OCI-LY1 (cell line): ENCODE measurements around the gene KIF19.

Experiments
- H2AFZ ChIP-seq: fragments of 200-600 bp; sonication (generic), shearing (Covaris generic); 2 replicates; pipeline ENCODE4 v1.6.0; 2014; ENCODE audit warnings: antibody characterized with exemption, mild to moderate bottlenecking, low read length
- H3F3A ChIP-seq: fragments of 200-600 bp; sonication (generic), shearing (Covaris generic); 2 replicates; pipeline ENCODE4 v1.6.0; 2014; ENCODE audit warnings: mild to moderate bottlenecking, antibody characterized with exemption, low read length, moderate library complexity; ENCODE audit not compliant: insufficient read depth
- H3K27ac ChIP-seq: fragments of 200-600 bp; sonication (generic); 2 replicates; pipeline ENCODE4 v1.5.1; 2014; ENCODE audit warnings: low read length, mixed run types, mild to moderate bottlenecking, low read depth; ENCODE audit not compliant: poor library complexity, severe bottlenecking
- H3K27me3 ChIP-seq: fragments of 200-600 bp; sonication (generic); 2 replicates; pipeline ENCODE4 v1.6.0; 2014; ENCODE audit warnings: antibody characterized with exemption, mild to moderate bottlenecking, low read length, moderate library complexity; ENCODE audit not compliant: insufficient read depth
- H3K36me3 ChIP-seq: fragments of 200-600 bp; sonication (generic); 2 replicates; pipeline ENCODE4 v1.6.1; 2014; ENCODE audit warnings: mild to moderate bottlenecking, antibody characterized with exemption, low read length, moderate library complexity, mixed read lengths; ENCODE audit not compliant: insufficient read depth
- H3K4me1 ChIP-seq: fragments of 200-600 bp; sonication (generic); 2 replicates; pipeline ENCODE4 v1.5.1; 2014; ENCODE audit warnings: mild to moderate bottlenecking, low read length, moderate library complexity; ENCODE audit not compliant: insufficient read depth, severe bottlenecking
- H3K4me2 ChIP-seq: fragments of 200-600 bp; sonication (generic), shearing (Covaris generic); 2 replicates; pipeline ENCODE4 v1.6.1; 2014; ENCODE audit warnings: low read length
- H3K4me3 ChIP-seq: fragments of 200-600 bp; sonication (generic); 2 replicates; pipeline ENCODE4 v1.5.1; 2014; ENCODE audit warnings: low read length, low read depth, mild to moderate bottlenecking, mixed read lengths; ENCODE audit not compliant: poor library complexity, severe bottlenecking
- H3K79me2 ChIP-seq: fragments of 200-600 bp; shearing (Covaris generic); 2 replicates; pipeline ENCODE4 v1.6.1; 2016; ENCODE audit warnings: mixed run types, low read length, mixed read lengths; ENCODE audit not compliant: insufficient read depth
- H3K9ac ChIP-seq: fragments of 200-600 bp; sonication (generic), shearing (Covaris generic); 2 replicates; pipeline ENCODE4 v1.6.1; 2014; ENCODE audit warnings: mild to moderate bottlenecking, low read length, mixed read lengths
- H3K9me2 ChIP-seq: fragments of 200-600 bp; sonication (generic), shearing (Covaris generic); 2 replicates; pipeline ENCODE4 v1.6.1; 2014; ENCODE audit warnings: low read depth, mild to moderate bottlenecking, low read length, mixed read lengths
- H3K9me3 ChIP-seq: fragments of 200-600 bp; shearing (Covaris generic); 2 replicates; pipeline ENCODE4 v1.6.1; 2014; ENCODE audit warnings: low read length, mixed read lengths
- H4K20me1 ChIP-seq: fragments of 200-600 bp; sonication (generic), shearing (Covaris generic); 2 replicates; pipeline ENCODE4 v1.6.0; 2016; ENCODE audit warnings: mild to moderate bottlenecking, low read length; ENCODE audit not compliant: insufficient read depth
- CTCF ChIP-seq: fragments of 200-600 bp; sonication (generic), shearing (Covaris generic); IDR thresholded peaks from 2 replicates; pipeline ENCODE4 v1.5.1; 2017; ENCODE audit warnings: mild to moderate bottlenecking, antibody characterized with exemption, low read length, moderate library complexity, mixed read lengths
- EZH2 ChIP-seq: fragments of 200-600 bp; sonication (generic), shearing (Covaris generic); IDR thresholded peaks from 2 replicates; pipeline ENCODE4 v1.8.0; 2017; ENCODE audit warnings: borderline replicate concordance, mixed run types, mild to moderate bottlenecking, antibody characterized with exemption, low read length, moderate library complexity, mixed read lengths

The KIF19 gene

GRCh38 chr17:74325376-74325742 is 667 bp upstream of the KIF19 start:
- H3K4me3 ChIP-seq, result no peak overlapping the region
- no peaks in the 10 kb centered on the region for H4K20me1 ChIP-seq
- no peak overlapping the region for H2AFZ ChIP-seq
- no peaks in the 10 kb centered on the region for H3K79me2 ChIP-seq
- no peaks in the 10 kb centered on the region for H3K9me2 ChIP-seq
- H3K4me1 ChIP-seq, result no peaks in the 10 kb centered on the region
- TF ChIP-seq EZH2, result no peak
- TF ChIP-seq CTCF, result no peak
- H3K27me3 ChIP-seq, result peaks cover 4% of the 10 kb centered on the region; the same call in 1 of the 2 replicates
- H3K36me3 ChIP-seq, result no peaks in the 10 kb centered on the region
- H3K4me2 ChIP-seq, result no peak overlapping the region
- no peaks in the 10 kb centered on the region for H3K9me3 ChIP-seq
- no peak overlapping the region for H3K27ac ChIP-seq
- H3K9ac ChIP-seq, result no peak overlapping the region
- H3F3A ChIP-seq, result no peaks in the 10 kb centered on the region

DNA sequence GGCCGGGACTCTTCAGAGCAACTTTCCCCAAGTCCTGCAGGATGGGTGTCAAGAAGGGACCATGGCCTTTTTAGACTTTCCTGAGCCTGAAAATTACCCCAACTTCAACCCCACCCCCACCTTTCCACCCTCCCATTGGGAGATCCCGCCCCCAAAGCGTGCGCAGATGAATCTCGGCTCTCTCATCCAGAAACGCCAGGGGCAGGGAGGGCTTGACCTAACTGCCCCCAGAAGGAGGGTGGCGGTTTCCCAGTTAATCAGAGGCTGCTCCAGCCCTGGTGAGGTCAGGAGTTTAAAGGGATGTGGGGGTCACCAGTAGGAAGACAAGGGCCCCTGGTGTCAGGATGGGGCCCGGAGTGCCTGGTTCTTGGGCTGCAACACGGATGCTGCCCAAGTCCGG is 480 bp downstream of the KIF19 start:
- H3K4me1 ChIP-seq, result no peaks in the 10 kb centered on the region
- no peaks in the 10 kb centered on the region for H3K36me3 ChIP-seq
- H3K4me3 ChIP-seq, result no peak overlapping the region
- H3K27ac ChIP-seq, result no peak overlapping the region
- no peaks in the 10 kb centered on the region for H3F3A ChIP-seq
- no peak overlapping the region for H3K9ac ChIP-seq
- no peak overlapping the region for H3K4me2 ChIP-seq
- H3K79me2 ChIP-seq, result no peaks in the 10 kb centered on the region
- no peaks in the 10 kb centered on the region for H3K9me3 ChIP-seq
- H4K20me1 ChIP-seq, result no peaks in the 10 kb centered on the region
- H3K9me2 ChIP-seq, result no peaks in the 10 kb centered on the region
- no peak overlapping the region for H2AFZ ChIP-seq
- H3K27me3 ChIP-seq, result no peaks in the 10 kb centered on the region
- TF ChIP-seq CTCF (no peak), EZH2 (no peak)

DNA sequence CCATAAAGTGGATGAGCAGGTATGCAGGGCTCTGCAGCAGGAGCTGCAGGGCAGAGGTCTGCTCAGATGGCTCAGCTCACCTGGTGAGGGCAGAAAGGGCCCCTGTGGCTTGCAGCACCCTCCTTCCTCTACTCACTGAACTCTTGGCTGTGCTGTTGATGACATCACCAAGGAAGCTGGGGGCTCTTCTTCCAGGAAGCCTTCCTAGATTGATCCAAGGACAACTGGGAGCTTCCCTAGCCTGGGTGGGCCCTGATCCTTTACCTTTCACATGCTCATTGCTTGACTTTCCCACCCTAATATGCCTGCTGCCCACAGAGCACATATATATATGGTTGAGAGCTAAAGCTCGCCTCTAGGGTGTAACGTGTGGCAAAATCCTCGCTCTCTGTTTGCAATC is 2.5 kb downstream of the KIF19 start:
- H3K4me3 ChIP-seq, result no peak overlapping the region
- H3F3A ChIP-seq, result no peaks in the 10 kb centered on the region
- H3K4me1 ChIP-seq, result no peaks in the 10 kb centered on the region
- no peaks in the 10 kb centered on the region for H3K36me3 ChIP-seq
- H3K9me3 ChIP-seq, result no peaks in the 10 kb centered on the region
- no peaks in the 10 kb centered on the region for H3K27me3 ChIP-seq
- no peaks in the 10 kb centered on the region for H4K20me1 ChIP-seq
- no peak overlapping the region for H3K4me2 ChIP-seq
- H2AFZ ChIP-seq, result no peak overlapping the region
- no peak for TF ChIP-seq CTCF
- H3K79me2 ChIP-seq, result no peaks in the 10 kb centered on the region
- no peak overlapping the region for H3K27ac ChIP-seq
- H3K9ac ChIP-seq, result no peak overlapping the region
- H3K9me2 ChIP-seq, result no peaks in the 10 kb centered on the region
